Calu3 (cell line): ENCODE results near the gene CEP43. TPM values are rescaled to one million over a fixed set of nuclear protein-coding genes. Genes with fewer than 3 reads are reported as not detected.

ENCODE experiments used
- BruUV-seq: library from RNA; stranded (reverse); fragments of 400-500 nt; replicated peaks from 2 replicates; lab custom pipeline; 2021; lab: Mats Ljungman, UMichigan
- CTCF ChIA-PET: fragments of 300-600 bp; sonication (Branson Sonifier 250); formaldehyde crosslinking; loops from one replicate; lab custom pipeline; 2022; ENCODE audit warnings: antibody characterized with exemption; lab: Charles Lee
- DNase-seq: peaks from one replicate; pipeline ENCODE4 v3.0.0; 2022
- H3K27ac Mint-ChIP-seq: one replicate; pipeline ENCODE4 v1.8.0; 2022; ENCODE audit warnings: mixed read lengths; ENCODE audit not compliant: unreplicated experiment
- H3K27me3 Mint-ChIP-seq: one replicate; pipeline ENCODE4 v1.8.0; 2022; ENCODE audit warnings: mixed read lengths; ENCODE audit not compliant: unreplicated experiment
- H3K36me3 Mint-ChIP-seq: one replicate; pipeline ENCODE4 v1.8.0; 2022; ENCODE audit warnings: mild to moderate bottlenecking, moderate library complexity, mixed read lengths; ENCODE audit not compliant: insufficient read depth, unreplicated experiment
- H3K4me1 Mint-ChIP-seq: one replicate; pipeline ENCODE4 v1.8.0; 2022; ENCODE audit warnings: mild to moderate bottlenecking, low read depth, mixed read lengths; ENCODE audit not compliant: unreplicated experiment
- H3K4me3 Mint-ChIP-seq: one replicate; pipeline ENCODE4 v1.8.0; 2022; ENCODE audit warnings: mild to moderate bottlenecking, low read depth, moderate library complexity, mixed read lengths; ENCODE audit not compliant: unreplicated experiment
- H3K9me3 Mint-ChIP-seq: one replicate; pipeline ENCODE4 v1.8.0; 2022; ENCODE audit warnings: low read depth, mixed read lengths; ENCODE audit not compliant: unreplicated experiment
- CTCF ChIP-seq: fragments of 200-600 bp; IDR thresholded peaks from one replicate; pipeline ENCODE4 v1.8.0; 2022; ENCODE audit warnings: antibody characterized with exemption; ENCODE audit not compliant: unreplicated experiment
- intact Hi-C: fragments of 100-400 bp; cut with micrococcal nuclease; formaldehyde crosslinking; loops from one replicate; pipeline ENCODE4 v1.10.0; 2022; ENCODE audit not compliant: unreplicated experiment
- total RNA-seq: library from RNA; stranded (reverse); gene quantifications from 2 replicates; pipeline ENCODE4 v1.2.3, GENCODE V29; 2022

Gene CEP43
- total RNA-seq, 1 experiment from 2014 or later, result 34.9 TPM

- no peak overlapping the region for H3K27ac Mint-ChIP-seq
- H3K4me1 Mint-ChIP-seq, result peaks cover 35% of the 10 kb centered on the region
- H3K9me3 Mint-ChIP-seq, result no peaks in the 10 kb centered on the region
- no TSS peak for BruUV-seq
- intact Hi-C loops, result no loop called here
- no peaks in the 10 kb centered on the region for H3K27me3 Mint-ChIP-seq
- peaks cover 19% of the 10 kb centered on the region for H3K36me3 Mint-ChIP-seq
- DNase-seq, result no peak
- CTCF ChIA-PET, result interaction anchor here (0.8 kb wide), 1 partner anchor 16 kb away, joined by 3 read pairs; no protein-coding TSS in a partner anchor
- no peak for TF ChIP-seq CTCF
- no peak overlapping the region for H3K4me3 Mint-ChIP-seq
These were observed 6.4 kb downstream of the CEP43 start for GRCh38 chr6:167005350-167006159.

GRCh38 chr6:167007985-167008384 is 8.8 kb downstream of the CEP43 start:
- no peak for TF ChIP-seq CTCF
- no peak overlapping the region for H3K4me3 Mint-ChIP-seq
- no TSS peak for BruUV-seq
- peak overlapping the region; percentile 3 for H3K27ac Mint-ChIP-seq
- CTCF ChIA-PET, result no interaction called here
- no peaks in the 10 kb centered on the region for H3K9me3 Mint-ChIP-seq
- DNase-seq, result no peak
- no peaks in the 10 kb centered on the region for H3K27me3 Mint-ChIP-seq
- H3K4me1 Mint-ChIP-seq, result peaks cover 19% of the 10 kb centered on the region
- intact Hi-C loops, result no loop called here
- H3K36me3 Mint-ChIP-seq, result peaks cover 15% of the 10 kb centered on the region

DNA sequence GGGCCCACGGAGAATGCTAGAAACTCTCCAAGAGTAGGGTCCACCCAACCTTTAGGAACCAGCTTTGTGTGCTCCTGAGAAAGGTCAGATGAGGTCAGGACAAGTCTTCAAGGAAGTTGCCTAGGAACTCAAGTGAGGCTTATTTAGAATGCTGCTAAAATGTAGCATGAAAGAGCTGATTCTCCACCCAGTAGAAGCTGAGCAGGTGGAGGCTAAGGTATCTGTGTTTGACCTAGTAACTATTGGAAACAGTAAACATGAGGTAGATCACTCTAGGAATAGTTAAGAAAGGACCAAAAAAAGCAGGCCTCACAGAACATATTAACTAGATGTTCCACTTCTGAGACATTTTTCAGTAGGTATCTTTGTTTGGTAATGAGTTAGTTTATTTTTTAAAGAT is 13.9 kb downstream of the CEP43 start:
- no TSS peak for BruUV-seq
- CTCF ChIA-PET, result no interaction called here
- TF ChIP-seq CTCF, result no peak
- Mint-ChIP-seq H3K4me1 (peaks cover 5% of the 10 kb centered on the region), H3K4me3 (no peak overlapping the region), H3K9me3 (no peaks in the 10 kb centered on the region), H3K27me3 (no peaks in the 10 kb centered on the region), H3K36me3 (peaks cover 22% of the 10 kb centered on the region), H3K27ac (no peak overlapping the region)
- DNase-seq, result no peak
- intact Hi-C loops, result no loop called here

- intact Hi-C loops, result no loop called here
- Mint-ChIP-seq H3K4me1 (no peaks in the 10 kb centered on the region), H3K27me3 (no peaks in the 10 kb centered on the region), H3K9me3 (no peaks in the 10 kb centered on the region), H3K4me3 (no peak overlapping the region), H3K27ac (no peak overlapping the region), H3K36me3 (peaks cover 22% of the 10 kb centered on the region)
- TF ChIP-seq CTCF, result no peak
- CTCF ChIA-PET, result no interaction called here
- BruUV-seq, result no TSS peak
- DNase-seq, result no peak
These were observed 14.7 kb downstream of the CEP43 start for GRCh38 chr6:167013946-167014345.
